Measurements from ENCODE around the gene STX2. TPM values are rescaled to one million over a fixed set of nuclear protein-coding genes. Genes with fewer than 3 reads are reported as not detected.
"Not testable (repeated sequence)": the region's sequence is repeated elsewhere in the genome, so short reads cannot be mapped to it uniquely, and the experiment has no call there.

Gene STX2
- total and polyA plus RNA-seq, 3 experiments from 2014 or later = 10.7 to 23.0 (median 22.1) TPM

DNA sequence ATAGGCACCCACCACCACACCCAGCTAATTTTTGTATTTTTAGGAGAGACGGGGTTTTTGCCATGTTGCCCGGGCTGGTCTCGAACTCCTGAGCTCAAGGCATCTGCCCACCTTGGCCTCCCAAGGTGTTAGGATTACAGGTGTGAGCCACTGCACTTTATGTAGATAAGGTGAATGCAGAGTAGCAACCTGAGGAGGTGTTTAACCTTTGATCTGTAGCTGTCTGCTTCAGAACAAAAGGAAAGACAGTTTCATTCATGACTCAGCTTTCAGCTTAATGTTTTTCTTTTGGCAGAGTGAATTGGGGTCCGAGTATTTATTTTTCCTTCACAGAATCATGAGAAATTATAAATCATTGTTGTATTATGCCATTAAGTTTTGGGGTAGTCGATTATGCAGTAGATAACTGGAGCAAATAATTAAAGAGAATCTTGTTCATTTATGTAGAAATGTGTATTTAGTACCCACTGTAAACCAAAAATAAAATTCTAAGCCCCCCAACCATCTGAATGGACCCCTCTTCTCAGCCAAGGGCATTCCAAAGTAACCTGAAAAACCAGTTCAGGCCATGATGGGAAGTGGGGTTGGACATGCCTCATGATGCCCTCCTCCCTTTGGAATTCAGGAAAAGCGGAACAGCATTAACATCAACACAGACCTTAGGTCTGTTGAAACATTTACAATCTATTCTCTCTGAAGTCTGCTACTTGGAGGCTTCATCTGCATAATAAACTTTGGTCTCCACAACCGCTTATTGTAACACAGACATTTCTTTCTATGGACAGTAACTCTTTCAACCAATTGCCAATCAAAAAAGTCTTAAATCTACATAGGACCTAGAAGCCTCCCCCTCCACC, 10.7 kb upstream of the STX2 start:
- Mint-ChIP-seq H3K36me3 (peaks cover 0 to 4% (median 0%) of the 10 kb centered on the region in 3 donors), H3K4me1 (no peaks in the 10 kb centered on the region), H3K27ac (no peak overlapping the region), H3K4me3 (no peak overlapping the region), H3K9me3 (no peaks in the 10 kb centered on the region), H3K27me3 (peaks cover 8 to 18% of the 10 kb centered on the region in 2 donors)
- POLR2A ChIA-PET = no interaction called here
- no peaks in the 10 kb centered on the region for H3K27me3 ChIP-seq (ENCODE audit: insufficient read depth, low read length, poor library complexity, severe bottlenecking)
- H3K36me3 ChIP-seq (ENCODE audit: insufficient read depth, low read length) = no peaks in the 10 kb centered on the region
- no peaks in the 10 kb centered on the region for H3K4me1 ChIP-seq (ENCODE audit: insufficient read depth, low read length)
- H3K4me3 ChIP-seq (ENCODE audit: low read length) = no peak overlapping the region
- no peak overlapping the region for H3K27ac ChIP-seq (ENCODE audit: low read depth, low read length)
- no peak for DNase-seq
- CTCF ChIA-PET = no interaction called here
- no peaks in the 10 kb centered on the region for H3K9me3 ChIP-seq (ENCODE audit: low read length)

DNA sequence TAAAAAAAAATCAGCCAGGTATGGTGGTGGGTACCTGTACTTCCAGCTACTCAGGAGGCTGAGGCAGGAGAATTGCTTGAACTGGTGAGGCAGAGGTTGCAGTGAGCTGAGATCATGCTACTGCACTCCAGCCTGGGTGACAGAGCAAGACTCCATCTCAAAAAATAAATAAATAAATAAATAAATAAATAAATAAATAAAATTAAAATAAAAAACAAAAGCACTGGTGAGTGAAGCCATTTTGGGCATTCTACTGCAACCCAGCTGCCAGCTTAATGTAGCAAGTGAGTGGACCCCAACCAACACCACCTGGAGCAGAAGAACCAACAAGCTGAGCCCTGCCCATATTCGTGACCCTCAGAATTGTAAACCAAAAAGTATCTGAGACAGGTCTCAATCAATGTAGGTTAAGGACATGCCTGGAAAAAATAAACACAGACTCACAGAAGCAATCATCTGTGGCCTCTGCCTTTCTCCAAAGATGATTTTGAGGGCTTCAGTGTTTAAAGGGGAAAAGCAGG, 9.8 kb upstream of the STX2 start:
- H3K9me3 Mint-ChIP-seq; CTCF ChIA-PET; DNase-seq; H3K4me1 ChIP-seq (ENCODE audit: insufficient read depth, low read length); H3K36me3 ChIP-seq (ENCODE audit: insufficient read depth, low read length); H3K27me3 ChIP-seq (ENCODE audit: insufficient read depth, low read length, poor library complexity, severe bottlenecking); H3K9me3 ChIP-seq (ENCODE audit: low read length); H3K4me3 ChIP-seq (ENCODE audit: low read length); POLR2A ChIA-PET; H3K4me3 Mint-ChIP-seq; H3K27ac Mint-ChIP-seq; H3K27ac ChIP-seq (ENCODE audit: low read depth, low read length); H3K36me3 Mint-ChIP-seq; H3K4me1 Mint-ChIP-seq: not testable (repeated sequence)
- H3K27me3 Mint-ChIP-seq = peaks cover 8 to 15% of the 10 kb centered on the region in 2 donors

DNA sequence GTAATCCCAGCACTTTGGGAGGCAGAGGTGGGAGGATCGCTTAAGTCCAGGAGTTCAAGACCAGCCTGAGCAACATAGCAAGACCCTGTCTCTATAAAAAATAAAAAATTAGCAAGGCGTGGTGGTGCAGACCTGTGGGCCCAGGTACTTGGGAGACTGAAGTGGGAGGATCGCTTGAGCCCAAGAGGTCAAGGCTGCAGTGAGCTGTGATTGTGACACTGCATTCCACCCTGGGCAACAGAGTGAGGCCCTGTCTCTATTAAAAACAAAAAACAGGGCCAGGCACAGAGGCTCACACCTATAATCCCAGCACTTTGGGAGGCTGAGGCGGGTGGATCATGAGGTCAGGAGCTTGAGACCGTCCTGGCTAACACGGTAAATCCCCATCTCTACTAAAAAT, 9.1 kb upstream of the STX2 start:
- POLR2A ChIA-PET; H3K9me3 Mint-ChIP-seq; H3K27ac ChIP-seq (ENCODE audit: low read depth, low read length); H3K4me3 ChIP-seq (ENCODE audit: low read length); H3K4me1 ChIP-seq (ENCODE audit: insufficient read depth, low read length); H3K36me3 ChIP-seq (ENCODE audit: insufficient read depth, low read length); CTCF ChIA-PET; DNase-seq; H3K4me3 Mint-ChIP-seq; H3K9me3 ChIP-seq (ENCODE audit: low read length); H3K36me3 Mint-ChIP-seq; H3K27me3 ChIP-seq (ENCODE audit: insufficient read depth, low read length, poor library complexity, severe bottlenecking); H3K27ac Mint-ChIP-seq; H3K4me1 Mint-ChIP-seq: not testable (repeated sequence)
- H3K27me3 Mint-ChIP-seq = peaks cover 8 to 15% of the 10 kb centered on the region in 2 donors

DNA sequence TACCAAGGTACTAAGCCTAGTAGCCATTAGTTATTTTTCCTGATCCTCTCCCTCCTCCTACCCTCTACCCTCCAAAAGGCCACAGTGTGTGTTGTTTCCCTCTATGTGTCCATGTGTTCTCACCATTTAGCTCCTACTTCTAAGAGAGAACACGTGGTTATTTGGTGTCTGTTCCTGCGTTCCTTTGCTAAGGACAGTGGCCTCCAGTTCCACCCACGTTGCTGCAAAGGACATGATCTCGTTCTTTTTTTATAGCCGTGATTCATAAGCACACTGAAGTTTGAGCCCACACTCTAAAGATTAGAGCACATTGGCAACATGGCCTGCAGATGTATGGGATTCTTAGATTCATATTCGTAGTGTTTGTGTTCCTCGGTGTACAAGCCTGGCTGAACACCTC, 8.1 kb upstream of the STX2 start:
- no peaks in the 10 kb centered on the region for H3K9me3 ChIP-seq (ENCODE audit: low read length)
- Mint-ChIP-seq H3K4me1 (no peaks in the 10 kb centered on the region), H3K36me3 (no peaks in the 10 kb centered on the region), H3K4me3 (no peak overlapping the region), H3K27me3 (peaks cover 7 to 10% of the 10 kb centered on the region in 2 donors), H3K27ac (no peak overlapping the region), H3K9me3 (no peaks in the 10 kb centered on the region)
- CTCF ChIA-PET = interaction anchor here (1.6 kb wide), 1 partner anchor 23 kb away, joined by 4 read pairs; no protein-coding TSS in a partner anchor
- H3K36me3 ChIP-seq (ENCODE audit: insufficient read depth, low read length) = no peaks in the 10 kb centered on the region
- H3K4me3 ChIP-seq (ENCODE audit: low read length) = no peak overlapping the region
- DNase-seq = no peak
- H3K27ac ChIP-seq (ENCODE audit: low read depth, low read length) = no peak overlapping the region
- POLR2A ChIA-PET = no interaction called here
- H3K27me3 ChIP-seq (ENCODE audit: insufficient read depth, low read length, poor library complexity, severe bottlenecking) = no peaks in the 10 kb centered on the region
- no peaks in the 10 kb centered on the region for H3K4me1 ChIP-seq (ENCODE audit: insufficient read depth, low read length)

DNA sequence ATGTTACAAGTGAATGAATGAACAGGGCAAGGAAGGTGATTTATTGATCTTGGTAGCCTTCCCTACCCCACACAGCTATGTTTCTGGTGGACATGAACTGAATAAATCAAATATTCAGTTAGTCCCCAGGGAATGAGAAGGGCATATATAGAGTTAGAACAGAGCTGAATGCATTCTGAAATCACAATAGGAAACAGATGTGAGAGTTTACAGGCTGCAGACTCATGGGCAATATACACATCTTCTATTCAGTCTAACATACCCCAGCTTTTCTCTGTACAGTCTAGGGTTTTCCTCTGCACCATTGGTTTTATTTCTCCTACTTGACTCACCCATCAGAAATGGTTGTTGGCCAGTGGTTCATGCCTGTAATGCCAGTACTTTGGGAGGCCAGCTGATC, 7.3 kb upstream of the STX2 start:
- H3K27ac Mint-ChIP-seq = no peak overlapping the region
- no peak overlapping the region for H3K4me3 ChIP-seq (ENCODE audit: low read length)
- no peaks in the 10 kb centered on the region for H3K36me3 Mint-ChIP-seq
- no peaks in the 10 kb centered on the region for H3K27me3 ChIP-seq (ENCODE audit: insufficient read depth, low read length, poor library complexity, severe bottlenecking)
- ChIA-PET POLR2A (no interaction called here), CTCF (interaction anchor here (1.0 to 1.6 kb wide), 3 partner anchors 20 to 27 kb away, joined by 4 to 5 read pairs (median 4); no protein-coding TSS in a partner anchor)
- no peak overlapping the region for H3K4me3 Mint-ChIP-seq
- no peaks in the 10 kb centered on the region for H3K4me1 Mint-ChIP-seq
- peaks cover 7 to 10% of the 10 kb centered on the region in 2 donors for H3K27me3 Mint-ChIP-seq
- H3K4me1 ChIP-seq (ENCODE audit: insufficient read depth, low read length) = no peaks in the 10 kb centered on the region
- H3K27ac ChIP-seq (ENCODE audit: low read depth, low read length) = no peak overlapping the region
- H3K9me3 ChIP-seq (ENCODE audit: low read length) = no peaks in the 10 kb centered on the region
- DNase-seq = no peak
- H3K36me3 ChIP-seq (ENCODE audit: insufficient read depth, low read length) = no peaks in the 10 kb centered on the region
- no peaks in the 10 kb centered on the region for H3K9me3 Mint-ChIP-seq

DNA sequence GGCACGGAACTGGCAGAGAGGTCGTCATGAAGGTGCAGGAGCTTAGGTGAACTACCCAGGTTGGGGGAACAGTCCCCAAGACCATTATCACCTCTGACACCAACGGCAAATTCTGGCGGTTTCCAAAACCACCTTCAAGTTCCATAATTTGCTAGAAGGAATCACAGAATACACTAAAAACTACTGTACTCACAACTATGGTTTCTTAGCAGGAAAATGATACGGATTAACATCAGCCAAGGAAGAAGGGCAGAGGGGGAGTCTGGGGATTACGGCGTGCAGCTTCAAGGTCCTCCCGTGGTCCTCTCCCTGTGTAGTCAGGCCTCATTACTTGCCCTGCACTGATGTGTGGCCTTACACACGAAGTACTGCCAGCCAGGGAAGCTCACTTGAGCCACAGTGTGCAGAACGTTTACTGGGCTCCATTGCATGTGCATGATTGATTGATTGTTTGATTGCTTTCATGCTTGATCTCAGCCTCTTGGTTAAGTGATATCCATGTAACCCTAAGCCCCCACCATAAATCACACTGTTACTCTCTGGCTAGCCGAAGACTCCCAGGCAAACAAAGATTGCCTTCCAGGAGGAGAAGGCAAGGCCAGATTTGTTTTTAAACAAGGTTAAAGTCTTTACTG, 837 bp upstream of the STX2 start:
- POLR2A ChIA-PET = no interaction called here
- H3K27me3 Mint-ChIP-seq = no peaks in the 10 kb centered on the region
- peaks cover 25 to 29% (median 26%) of the 10 kb centered on the region in 3 donors for H3K4me1 Mint-ChIP-seq
- peaks cover 19% of the 10 kb centered on the region for H3K4me1 ChIP-seq (ENCODE audit: insufficient read depth, low read length)
- H3K9me3 Mint-ChIP-seq = no peaks in the 10 kb centered on the region
- no peaks in the 10 kb centered on the region for H3K36me3 ChIP-seq (ENCODE audit: insufficient read depth, low read length)
- peaks cover 0 to 3% (median 3%) of the 10 kb centered on the region in 3 donors for H3K36me3 Mint-ChIP-seq
- H3K27me3 ChIP-seq (ENCODE audit: insufficient read depth, low read length, poor library complexity, severe bottlenecking) = no peaks in the 10 kb centered on the region
- no peak for DNase-seq
- peak overlapping the region; percentile 41 for H3K27ac ChIP-seq (ENCODE audit: low read depth, low read length)
- peak overlapping the region; percentile 32 to 95 (median 82) for H3K27ac Mint-ChIP-seq
- H3K4me3 ChIP-seq (ENCODE audit: low read length) = peak overlapping the region; percentile 79
- no peaks in the 10 kb centered on the region for H3K9me3 ChIP-seq (ENCODE audit: low read length)
- H3K4me3 Mint-ChIP-seq = peak overlapping the region; percentile 82 to 89 (median 84)
- CTCF ChIA-PET = interaction anchor here (0.8 to 6.1 kb wide), 4 partner anchors 13 to 31 kb away, joined by 3 to 40 read pairs (median 11); no protein-coding TSS in a partner anchor

DNA sequence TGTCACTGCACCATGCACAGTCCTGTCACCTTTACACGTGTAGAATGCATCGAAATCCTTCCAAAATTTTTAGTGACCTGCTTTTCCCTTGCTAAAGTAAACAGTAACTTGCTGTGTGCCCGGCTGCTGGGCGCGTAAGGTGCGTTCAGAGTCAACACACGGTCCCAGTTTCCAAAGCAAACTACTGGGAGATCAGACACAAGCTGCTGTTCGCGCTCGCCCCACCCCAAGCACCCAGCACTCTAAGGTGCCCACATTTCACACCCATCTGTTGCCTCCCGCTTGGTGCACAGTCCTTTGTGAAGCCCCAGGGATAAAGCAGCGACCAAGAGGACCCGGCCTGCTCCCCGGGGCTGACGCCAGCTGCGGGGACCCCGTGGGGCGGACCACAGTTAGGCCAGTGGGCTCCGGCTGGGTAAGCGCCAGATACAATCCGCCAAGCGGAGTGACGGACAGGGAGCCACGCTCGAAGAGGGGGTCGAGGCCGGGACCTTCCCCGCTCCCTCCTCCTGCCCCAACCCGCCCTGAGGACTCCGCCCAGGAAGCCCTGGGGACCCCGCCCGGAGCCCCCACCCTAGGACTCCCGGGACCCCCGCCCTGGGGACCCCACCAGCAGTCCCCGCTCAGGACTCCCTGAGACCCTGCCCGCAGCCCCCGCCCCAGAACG, 633 bp downstream of the STX2 start:
- ChIA-PET POLR2A (interaction anchor here (0.6 kb wide), 1 partner anchor 32 kb away, joined by 4 read pairs; no protein-coding TSS in a partner anchor), CTCF (interaction anchor here (4.5 to 6.1 kb wide), 2 partner anchors 12 to 32 kb away, joined by 18 to 40 read pairs; no protein-coding TSS in a partner anchor)
- Mint-ChIP-seq H3K9me3 (no peaks in the 10 kb centered on the region), H3K4me3 (peak overlapping the region; percentile 72 to 89 (median 85)), H3K27ac (peak overlapping the region in 7 of 8 donors; percentile 21 to 90 (median 73)), H3K36me3 (peaks cover 0 to 7% (median 3%) of the 10 kb centered on the region in 3 donors), H3K4me1 (peaks cover 25 to 29% (median 26%) of the 10 kb centered on the region in 3 donors), H3K27me3 (no peaks in the 10 kb centered on the region)
- DNase-seq = peak in 4 of 5 donors; percentile 7 to 40 (median 17)
- H3K27me3 ChIP-seq (ENCODE audit: insufficient read depth, low read length, poor library complexity, severe bottlenecking) = no peaks in the 10 kb centered on the region
- H3K27ac ChIP-seq (ENCODE audit: low read depth, low read length) = peak overlapping the region; percentile 59
- H3K9me3 ChIP-seq (ENCODE audit: low read length) = no peaks in the 10 kb centered on the region
- H3K36me3 ChIP-seq (ENCODE audit: insufficient read depth, low read length) = no peaks in the 10 kb centered on the region
- H3K4me1 ChIP-seq (ENCODE audit: insufficient read depth, low read length) = peaks cover 19% of the 10 kb centered on the region
- H3K4me3 ChIP-seq (ENCODE audit: low read length) = peak overlapping the region; percentile 70

Measured in CD8-positive, alpha-beta memory T cell (primary cell).